GM23338 (cell line): ENCODE results near the gene CTNND2. TPM values are rescaled to one million over a fixed set of nuclear protein-coding genes. Genes with fewer than 3 reads are reported as not detected.

Experiments
- ATAC-seq: fragments of 200-7000 bp; cut with Tn5 transposase; 3 replicates; pipeline ENCODE4 v1.9.1; 2020
- DNase-seq: peaks from one replicate; pipeline ENCODE4 v3.0.0-alpha.2; 2015; ENCODE audit warnings: low spot score
- H2AFZ ChIP-seq: fragments of 200-600 bp; sonication (generic); 2 replicates; pipeline ENCODE4 v1.8.0; 2016; ENCODE audit warnings: antibody characterized with exemption, mild to moderate bottlenecking, moderate library complexity
- H3F3A ChIP-seq: fragments of 200-600 bp; sonication (generic); replicated peaks from 2 replicates; pipeline ENCODE4 v1.8.0; 2017; ENCODE audit warnings: antibody characterized with exemption, mixed run types, low read depth
- H3K27ac ChIP-seq: fragments of 200-600 bp; sonication (generic); 2 replicates; pipeline ENCODE4 v1.6.1; 2016; ENCODE audit warnings: low read depth
- H3K27me3 ChIP-seq: fragments of 200-600 bp; sonication (generic); 2 replicates; pipeline ENCODE4 v1.8.0; 2016; ENCODE audit warnings: mild to moderate bottlenecking, mixed run types, moderate library complexity; ENCODE audit not compliant: insufficient read depth
- H3K36me3 ChIP-seq: fragments of 200-600 bp; sonication (generic); 2 replicates; pipeline ENCODE4 v1.8.0; 2016; ENCODE audit warnings: mild to moderate bottlenecking; ENCODE audit not compliant: insufficient read depth
- H3K4me1 ChIP-seq: fragments of 200-600 bp; sonication (generic); 2 replicates; pipeline ENCODE4 v1.8.0; 2016; ENCODE audit warnings: mild to moderate bottlenecking, moderate library complexity; ENCODE audit not compliant: insufficient read depth
- H3K4me2 ChIP-seq: fragments of 200-600 bp; sonication (generic); 2 replicates; pipeline ENCODE4 v1.7.1; 2017; ENCODE audit warnings: mixed run types
- H3K4me3 ChIP-seq: fragments of 200-600 bp; sonication (generic); 2 replicates; pipeline ENCODE4 v1.6.1; 2016; ENCODE audit warnings: mixed run types
- H3K79me2 ChIP-seq: fragments of 200-600 bp; sonication (generic); replicated peaks from 2 replicates; pipeline ENCODE4 v1.8.0; 2017; ENCODE audit warnings: mild to moderate bottlenecking; ENCODE audit not compliant: insufficient read depth
- H3K9me2 ChIP-seq: fragments of 200-600 bp; sonication (generic); 2 replicates; pipeline ENCODE4 v1.8.0; 2017; ENCODE audit not compliant: insufficient read depth
- H4K20me1 ChIP-seq: fragments of 200-600 bp; sonication (generic); replicated peaks from 2 replicates; pipeline ENCODE4 v1.8.0; 2017; ENCODE audit warnings: mild to moderate bottlenecking; ENCODE audit not compliant: insufficient read depth
- H3K27ac Mint-ChIP-seq: 2 replicates; pipeline ENCODE4 v1.8.0; 2020; ENCODE audit warnings: inconsistent platforms, mild to moderate bottlenecking, moderate library complexity, mixed read lengths
- H3K27me3 Mint-ChIP-seq: 3 replicates; pipeline ENCODE4 v1.8.0; 2022; ENCODE audit warnings: low read depth, mild to moderate bottlenecking, moderate library complexity, mixed read lengths, inconsistent platforms; ENCODE audit not compliant: insufficient read depth, poor library complexity
- H3K36me3 Mint-ChIP-seq: 3 replicates; pipeline ENCODE4 v1.8.0; 2021; ENCODE audit warnings: low read depth, mild to moderate bottlenecking, inconsistent platforms, moderate library complexity, mixed read lengths
- H3K4me1 Mint-ChIP-seq: 3 replicates; pipeline ENCODE4 v1.8.0; 2020; ENCODE audit warnings: mild to moderate bottlenecking, inconsistent platforms, mixed read lengths
- H3K4me3 Mint-ChIP-seq: 3 replicates; pipeline ENCODE4 v1.8.0; 2021; ENCODE audit warnings: moderate library complexity, mild to moderate bottlenecking, inconsistent platforms, mixed read lengths
- H3K9me3 Mint-ChIP-seq: 3 replicates; pipeline ENCODE4 v1.8.0; 2020; ENCODE audit warnings: moderate library complexity, mild to moderate bottlenecking, inconsistent platforms, mixed read lengths
- CREB1 ChIP-seq: fragments of 250-450 bp; sonication (Bioruptor Pico); IDR thresholded peaks from 2 replicates; pipeline ENCODE4 v1.5.0; 2020; ENCODE audit warnings: low read depth, mild to moderate bottlenecking, moderate library complexity
- CTCF ChIP-seq, 2 experiments: fragments of 200-600 bp in 1 of 2; sonication (generic) in 1 of 2; conservative IDR thresholded peaks; 2 replicates each; pipeline versions ENCODE4 v1.5.1 to v1.6.1; 2016 to 2017; ENCODE audit warnings: antibody characterized with exemption in 2 of 2, low read depth in 2 of 2, mild to moderate bottlenecking in 2 of 2, moderate library complexity in 1 of 2
- EZH2 ChIP-seq: fragments of 200-600 bp; sonication (generic); IDR thresholded peaks from one replicate; pipeline ENCODE4 v1.8.0; 2017; ENCODE audit warnings: antibody characterized with exemption, mild to moderate bottlenecking, low read depth; ENCODE audit not compliant: unreplicated experiment
- EZH2phosphoT487 ChIP-seq: fragments of 200-600 bp; sonication (generic); IDR thresholded peaks from one replicate; pipeline ENCODE4 v1.8.1; 2018; ENCODE audit warnings: antibody characterized with exemption; ENCODE audit not compliant: unreplicated experiment
- JUNB ChIP-seq: IDR thresholded peaks from one replicate; pipeline ENCODE4 v1.6.1; 2016; ENCODE audit warnings: antibody characterized with exemption; ENCODE audit not compliant: unreplicated experiment
- NANOG ChIP-seq: IDR thresholded peaks from 2 replicates; pipeline ENCODE4 v1.6.1; 2016; ENCODE audit warnings: antibody characterized with exemption, borderline replicate concordance
- STAT1 ChIP-seq: IDR thresholded peaks from one replicate; pipeline ENCODE4 v1.6.1; 2016; ENCODE audit warnings: antibody characterized with exemption; ENCODE audit not compliant: unreplicated experiment
- ZNF114 ChIP-seq: fragments of 250-450 bp; sonication (Bioruptor Pico); IDR thresholded peaks from 2 replicates; pipeline ENCODE4 v1.5.0; 2020; ENCODE audit warnings: mild to moderate bottlenecking, moderate library complexity
- polyA plus RNA-seq: library from polyadenylated mRNA; unstranded; fragments of >200 nt; fragmentation: Nextera tagmentation; extraction: Ambion mirVana; gene quantifications from 2 replicates; pipeline ENCODE4 v1.2.1, GENCODE V29; 2016
- total RNA-seq: library from RNA; depleted of rRNA; stranded (reverse); fragments of >200 nt; shearing (Covaris generic); gene quantifications from 2 replicates; pipeline ENCODE4 v1.2.3, GENCODE V29; 2014
- TF ChIP-seq, protein P1 (sequence below): fragments of 250-450 bp; sonication (Bioruptor Pico); IDR thresholded peaks from 2 replicates; pipeline ENCODE4 v1.5.0; 2020; ENCODE audit warnings: mild to moderate bottlenecking, moderate library complexity

The CTNND2 gene
- total and polyA plus RNA-seq, 2 experiments from 2014 or later = 5.1 to 7.0 TPM

DNA sequence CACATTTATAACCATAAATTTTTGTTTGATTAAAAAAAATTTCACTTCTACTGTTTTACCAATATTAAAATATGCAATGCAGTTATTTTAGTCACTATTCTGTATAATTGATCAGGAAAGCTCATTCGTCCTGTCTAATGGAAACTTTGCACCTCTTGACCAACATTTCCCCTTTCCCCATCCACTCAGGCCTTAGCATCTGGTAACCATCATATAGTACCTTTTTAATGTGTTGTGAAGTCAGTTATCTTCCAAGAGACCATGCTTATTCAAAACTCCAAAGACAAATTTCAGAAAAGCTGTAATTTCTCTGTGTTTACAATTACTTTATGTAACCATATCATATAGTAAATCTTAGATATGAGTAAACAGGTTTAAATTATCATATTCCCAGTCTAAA is 145.9 kb downstream of the CTNND2 start:
- H3K4me2 ChIP-seq = no peak overlapping the region
- no peaks in the 10 kb centered on the region for H3K27me3 Mint-ChIP-seq
- H3K27ac ChIP-seq = no peak overlapping the region
- H3K4me3 Mint-ChIP-seq = no peak overlapping the region
- H3K9me2 ChIP-seq = no peaks in the 10 kb centered on the region; the same call in 1 of the 2 replicates
- H3K4me1 Mint-ChIP-seq = no peaks in the 10 kb centered on the region
- no peaks in the 10 kb centered on the region for H3F3A ChIP-seq
- H3K36me3 Mint-ChIP-seq = no peaks in the 10 kb centered on the region
- no peak overlapping the region for H3K27ac Mint-ChIP-seq
- H3K9me3 Mint-ChIP-seq = no peaks in the 10 kb centered on the region
- no peaks in the 10 kb centered on the region for H3K27me3 ChIP-seq
- H3K79me2 ChIP-seq = no peaks in the 10 kb centered on the region
- H3K4me1 ChIP-seq = no peaks in the 10 kb centered on the region
- no peaks in the 10 kb centered on the region for H4K20me1 ChIP-seq
- no peak overlapping the region for H3K4me3 ChIP-seq
- ATAC-seq (no peak), DNase-seq (no peak)
- H2AFZ ChIP-seq = no peak overlapping the region
- no peaks in the 10 kb centered on the region for H3K36me3 ChIP-seq
- TF ChIP-seq EZH2phosphoT487 = no peak
- TF ChIP-seq, protein P1, sequence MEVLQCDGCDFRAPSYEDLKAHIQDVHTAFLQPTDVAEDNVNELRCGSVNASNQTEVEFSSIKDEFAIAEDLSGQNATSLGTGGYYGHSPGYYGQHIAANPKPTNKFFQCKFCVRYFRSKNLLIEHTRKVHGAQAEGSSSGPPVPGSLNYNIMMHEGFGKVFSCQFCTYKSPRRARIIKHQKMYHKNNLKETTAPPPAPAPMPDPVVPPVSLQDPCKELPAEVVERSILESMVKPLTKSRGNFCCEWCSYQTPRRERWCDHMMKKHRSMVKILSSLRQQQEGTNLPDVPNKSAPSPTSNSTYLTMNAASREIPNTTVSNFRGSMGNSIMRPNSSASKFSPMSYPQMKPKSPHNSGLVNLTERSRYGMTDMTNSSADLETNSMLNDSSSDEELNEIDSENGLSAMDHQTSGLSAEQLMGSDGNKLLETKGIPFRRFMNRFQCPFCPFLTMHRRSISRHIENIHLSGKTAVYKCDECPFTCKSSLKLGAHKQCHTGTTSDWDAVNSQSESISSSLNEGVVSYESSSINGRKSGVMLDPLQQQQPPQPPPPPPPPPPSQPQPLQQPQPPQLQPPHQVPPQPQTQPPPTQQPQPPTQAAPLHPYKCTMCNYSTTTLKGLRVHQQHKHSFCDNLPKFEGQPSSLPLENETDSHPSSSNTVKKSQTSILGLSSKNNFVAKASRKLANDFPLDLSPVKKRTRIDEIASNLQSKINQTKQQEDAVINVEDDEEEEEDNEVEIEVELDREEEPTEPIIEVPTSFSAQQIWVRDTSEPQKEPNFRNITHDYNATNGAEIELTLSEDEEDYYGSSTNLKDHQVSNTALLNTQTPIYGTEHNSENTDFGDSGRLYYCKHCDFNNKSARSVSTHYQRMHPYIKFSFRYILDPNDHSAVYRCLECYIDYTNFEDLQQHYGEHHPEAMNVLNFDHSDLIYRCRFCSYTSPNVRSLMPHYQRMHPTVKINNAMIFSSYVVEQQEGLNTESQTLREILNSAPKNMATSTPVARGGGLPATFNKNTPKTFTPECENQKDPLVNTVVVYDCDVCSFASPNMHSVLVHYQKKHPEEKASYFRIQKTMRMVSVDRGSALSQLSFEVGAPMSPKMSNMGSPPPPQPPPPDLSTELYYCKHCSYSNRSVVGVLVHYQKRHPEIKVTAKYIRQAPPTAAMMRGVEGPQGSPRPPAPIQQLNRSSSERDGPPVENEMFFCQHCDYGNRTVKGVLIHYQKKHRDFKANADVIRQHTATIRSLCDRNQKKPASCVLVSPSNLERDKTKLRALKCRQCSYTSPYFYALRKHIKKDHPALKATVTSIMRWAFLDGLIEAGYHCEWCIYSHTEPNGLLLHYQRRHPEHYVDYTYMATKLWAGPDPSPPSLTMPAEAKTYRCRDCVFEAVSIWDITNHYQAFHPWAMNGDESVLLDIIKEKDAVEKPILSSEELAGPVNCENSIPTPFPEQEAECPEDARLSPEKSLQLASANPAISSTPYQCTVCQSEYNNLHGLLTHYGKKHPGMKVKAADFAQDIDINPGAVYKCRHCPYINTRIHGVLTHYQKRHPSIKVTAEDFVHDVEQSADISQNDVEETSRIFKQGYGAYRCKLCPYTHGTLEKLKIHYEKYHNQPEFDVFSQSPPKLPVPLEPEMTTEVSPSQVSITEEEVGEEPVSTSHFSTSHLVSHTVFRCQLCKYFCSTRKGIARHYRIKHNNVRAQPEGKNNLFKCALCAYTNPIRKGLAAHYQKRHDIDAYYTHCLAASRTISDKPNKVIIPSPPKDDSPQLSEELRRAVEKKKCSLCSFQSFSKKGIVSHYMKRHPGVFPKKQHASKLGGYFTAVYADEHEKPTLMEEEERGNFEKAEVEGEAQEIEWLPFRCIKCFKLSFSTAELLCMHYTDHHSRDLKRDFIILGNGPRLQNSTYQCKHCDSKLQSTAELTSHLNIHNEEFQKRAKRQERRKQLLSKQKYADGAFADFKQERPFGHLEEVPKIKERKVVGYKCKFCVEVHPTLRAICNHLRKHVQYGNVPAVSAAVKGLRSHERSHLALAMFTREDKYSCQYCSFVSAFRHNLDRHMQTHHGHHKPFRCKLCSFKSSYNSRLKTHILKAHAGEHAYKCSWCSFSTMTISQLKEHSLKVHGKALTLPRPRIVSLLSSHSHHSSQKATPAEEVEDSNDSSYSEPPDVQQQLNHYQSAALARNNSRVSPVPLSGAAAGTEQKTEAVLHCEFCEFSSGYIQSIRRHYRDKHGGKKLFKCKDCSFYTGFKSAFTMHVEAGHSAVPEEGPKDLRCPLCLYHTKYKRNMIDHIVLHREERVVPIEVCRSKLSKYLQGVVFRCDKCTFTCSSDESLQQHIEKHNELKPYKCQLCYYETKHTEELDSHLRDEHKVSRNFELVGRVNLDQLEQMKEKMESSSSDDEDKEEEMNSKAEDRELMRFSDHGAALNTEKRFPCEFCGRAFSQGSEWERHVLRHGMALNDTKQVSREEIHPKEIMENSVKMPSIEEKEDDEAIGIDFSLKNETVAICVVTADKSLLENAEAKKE (CRISPR knock-in tag) = no peak
- no peak for TF ChIP-seq JUNB
- no peak for TF ChIP-seq STAT1
- TF ChIP-seq CREB1 (CRISPR knock-in tag) = no peak
- TF ChIP-seq NANOG = no peak
- TF ChIP-seq EZH2 = no peak
- TF ChIP-seq CTCF (conservative IDR thresholded peaks at IDR 0.05; ENCODE audit: low read depth in 2 of 2) = no peak
- no peak for TF ChIP-seq ZNF114 (CRISPR knock-in tag)
